ENCODE results near the gene TRIM2. TPM values are rescaled to one million over a fixed set of nuclear protein-coding genes. Genes with fewer than 3 reads are reported as not detected.

Gene TRIM2
- total and polyA plus RNA-seq, 2 donors (not counting 1 experiment from before 2014, with no cell fraction given) = 39.6 to 90.8 TPM

DNA sequence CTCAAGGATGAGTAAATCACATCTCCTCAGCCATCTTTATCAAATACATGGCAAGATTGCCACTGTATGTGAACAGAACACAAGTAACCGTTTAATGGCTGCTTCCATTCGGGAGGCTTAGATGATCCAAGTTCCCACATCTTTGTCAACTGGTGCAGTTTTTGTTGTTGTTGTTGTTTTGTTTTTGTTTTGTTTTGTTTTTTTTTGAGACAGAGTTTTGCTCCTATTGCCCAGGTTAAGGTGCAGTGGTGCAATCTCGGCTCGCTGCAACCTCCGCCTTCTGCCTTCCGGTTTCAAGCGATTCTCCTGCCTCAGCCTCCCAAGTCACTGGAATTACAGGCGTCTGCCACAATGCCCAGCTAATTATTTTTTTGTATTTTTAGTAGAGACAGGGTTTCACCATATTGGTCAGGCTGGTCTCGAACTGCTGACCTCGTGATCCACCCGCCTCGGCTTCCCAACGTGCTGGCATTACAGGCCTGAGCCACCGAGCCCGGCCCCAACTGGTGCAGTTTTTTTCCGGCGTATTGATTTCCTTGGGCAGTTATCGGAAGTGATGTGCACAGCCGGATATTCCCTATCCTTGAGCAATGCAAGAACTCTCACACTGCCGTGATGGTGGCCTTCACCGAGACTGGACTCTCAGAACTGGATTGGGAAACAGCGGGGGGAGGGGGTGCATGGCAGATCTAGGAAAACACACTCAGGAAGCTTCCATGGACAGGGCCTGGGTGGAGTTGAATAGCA lies 29.2 kb upstream of the TRIM2 start:
- Histone ChIP-seq H3K4me1 (ENCODE audit: control insufficient read depth, extremely low read depth, insufficient read depth, low read length) (no peaks in the 10 kb centered on the region), H3K4me3 (replicated peaks in 1 of 4; ENCODE audit: control extremely low read depth in 1 of 4, insufficient read depth in 1 of 4, low read depth in 3 of 4, low read length in 4 of 4) (no peak overlapping the region), H3K9me3 (ENCODE audit: control insufficient read depth, insufficient read depth, low read depth, low read length) (no peaks in the 10 kb centered on the region), H3K36me3 (ENCODE audit: control insufficient read depth, insufficient read depth, low read length) (no peaks in the 10 kb centered on the region), H2AFZ (ENCODE audit: low read length) (no peak overlapping the region), H3K9ac (ENCODE audit: insufficient read depth, low read length) (no peak overlapping the region), H3K27ac (ENCODE audit: insufficient read depth, low read length) (no peak overlapping the region), H3K79me2 (ENCODE audit: control insufficient read depth, insufficient read depth, low read length) (no peaks in the 10 kb centered on the region), H3K4me2 (ENCODE audit: extremely low read depth, insufficient read depth, low read length) (no peak overlapping the region), H3K27me3 (ENCODE audit: control insufficient read depth, insufficient read depth, low read length) (no peaks in the 10 kb centered on the region), H4K20me1 (ENCODE audit: control insufficient read depth, extremely low read depth, insufficient read depth, low read length) (no peaks in the 10 kb centered on the region)
- no peak for DNase-seq (ENCODE audit: low read depth in 2 of 2)
- TF ChIP-seq, protein P1, sequence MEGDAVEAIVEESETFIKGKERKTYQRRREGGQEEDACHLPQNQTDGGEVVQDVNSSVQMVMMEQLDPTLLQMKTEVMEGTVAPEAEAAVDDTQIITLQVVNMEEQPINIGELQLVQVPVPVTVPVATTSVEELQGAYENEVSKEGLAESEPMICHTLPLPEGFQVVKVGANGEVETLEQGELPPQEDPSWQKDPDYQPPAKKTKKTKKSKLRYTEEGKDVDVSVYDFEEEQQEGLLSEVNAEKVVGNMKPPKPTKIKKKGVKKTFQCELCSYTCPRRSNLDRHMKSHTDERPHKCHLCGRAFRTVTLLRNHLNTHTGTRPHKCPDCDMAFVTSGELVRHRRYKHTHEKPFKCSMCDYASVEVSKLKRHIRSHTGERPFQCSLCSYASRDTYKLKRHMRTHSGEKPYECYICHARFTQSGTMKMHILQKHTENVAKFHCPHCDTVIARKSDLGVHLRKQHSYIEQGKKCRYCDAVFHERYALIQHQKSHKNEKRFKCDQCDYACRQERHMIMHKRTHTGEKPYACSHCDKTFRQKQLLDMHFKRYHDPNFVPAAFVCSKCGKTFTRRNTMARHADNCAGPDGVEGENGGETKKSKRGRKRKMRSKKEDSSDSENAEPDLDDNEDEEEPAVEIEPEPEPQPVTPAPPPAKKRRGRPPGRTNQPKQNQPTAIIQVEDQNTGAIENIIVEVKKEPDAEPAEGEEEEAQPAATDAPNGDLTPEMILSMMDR (conservative IDR thresholded peaks at IDR 0.05 in 1 of 2, IDR thresholded peaks at IDR 0.05 in 1 of 2; ENCODE audit: low read depth in 1 of 2, low read length in 2 of 2) = no peak
- TF ChIP-seq EZH2 (IDR thresholded peaks at IDR 0.05; ENCODE audit: low read length, missing control alignments) = no peak

DNA sequence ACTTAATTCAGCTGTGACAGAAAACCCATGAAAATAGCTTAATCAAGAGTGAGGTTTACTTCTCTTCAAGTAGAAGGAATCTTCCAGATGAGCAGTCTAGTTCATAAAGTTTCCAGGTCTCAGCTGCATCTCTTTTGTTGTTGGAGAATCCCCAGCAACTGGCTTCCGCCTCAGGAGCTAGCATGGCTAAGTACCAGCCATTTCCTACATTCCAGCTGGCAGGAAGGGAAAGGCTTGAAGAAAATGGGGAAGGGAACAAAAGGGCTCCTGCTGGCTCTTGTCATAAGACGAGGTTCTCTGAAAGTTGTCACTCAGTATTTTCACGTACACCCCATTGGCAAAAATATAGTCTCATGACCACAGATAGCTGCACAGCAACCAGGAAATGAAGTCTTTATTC lies 27.3 kb upstream of the TRIM2 start:
- no peak overlapping the region for H3K9ac ChIP-seq (ENCODE audit: insufficient read depth, low read length)
- TF ChIP-seq EZH2 (IDR thresholded peaks at IDR 0.05; ENCODE audit: low read length, missing control alignments) = no peak
- TF ChIP-seq, protein P1 (conservative IDR thresholded peaks at IDR 0.05 in 1 of 2, IDR thresholded peaks at IDR 0.05 in 1 of 2; ENCODE audit: low read depth in 1 of 2, low read length in 2 of 2) = no peak
- no peak overlapping the region for H3K4me2 ChIP-seq (ENCODE audit: extremely low read depth, insufficient read depth, low read length)
- DNase-seq (ENCODE audit: low read depth in 2 of 2) = no peak
- H3K27me3 ChIP-seq (ENCODE audit: control insufficient read depth, insufficient read depth, low read length) = no peaks in the 10 kb centered on the region
- H2AFZ ChIP-seq (ENCODE audit: low read length) = no peak overlapping the region
- no peak overlapping the region for H3K4me3 ChIP-seq (replicated peaks in 1 of 4; ENCODE audit: control extremely low read depth in 1 of 4, insufficient read depth in 1 of 4, low read depth in 3 of 4, low read length in 4 of 4)
- H3K79me2 ChIP-seq (ENCODE audit: control insufficient read depth, insufficient read depth, low read length) = no peaks in the 10 kb centered on the region
- H3K4me1 ChIP-seq (ENCODE audit: control insufficient read depth, extremely low read depth, insufficient read depth, low read length) = no peaks in the 10 kb centered on the region
- H3K9me3 ChIP-seq (ENCODE audit: control insufficient read depth, insufficient read depth, low read depth, low read length) = no peaks in the 10 kb centered on the region
- H4K20me1 ChIP-seq (ENCODE audit: control insufficient read depth, extremely low read depth, insufficient read depth, low read length) = no peaks in the 10 kb centered on the region
- H3K27ac ChIP-seq (ENCODE audit: insufficient read depth, low read length) = no peak overlapping the region
- no peaks in the 10 kb centered on the region for H3K36me3 ChIP-seq (ENCODE audit: control insufficient read depth, insufficient read depth, low read length)

DNA sequence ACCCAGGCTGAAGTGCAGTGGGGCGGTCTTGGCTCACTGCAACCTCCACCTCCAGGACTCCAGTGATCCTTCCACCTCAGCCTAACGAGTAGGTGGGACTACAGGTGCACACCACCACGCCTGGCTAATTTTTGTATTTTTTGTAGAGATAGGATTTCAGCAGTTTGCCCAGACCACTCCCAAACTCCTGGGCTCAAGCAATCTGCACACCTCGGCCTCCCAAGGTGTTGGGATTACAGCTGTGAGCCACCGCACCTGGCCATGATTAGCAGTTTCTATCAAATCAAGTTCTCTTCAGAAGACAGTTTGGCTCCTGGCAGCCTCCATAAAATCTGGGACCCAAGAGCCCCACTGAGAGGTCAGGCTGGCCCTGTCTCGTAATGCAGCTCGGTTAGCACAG lies 26.4 kb upstream of the TRIM2 start:
- Histone ChIP-seq H2AFZ (ENCODE audit: low read length) (no peak overlapping the region), H3K79me2 (ENCODE audit: control insufficient read depth, insufficient read depth, low read length) (no peaks in the 10 kb centered on the region), H3K9ac (ENCODE audit: insufficient read depth, low read length) (no peak overlapping the region), H3K4me1 (ENCODE audit: control insufficient read depth, extremely low read depth, insufficient read depth, low read length) (no peaks in the 10 kb centered on the region), H4K20me1 (ENCODE audit: control insufficient read depth, extremely low read depth, insufficient read depth, low read length) (no peaks in the 10 kb centered on the region), H3K4me3 (replicated peaks in 1 of 4; ENCODE audit: control extremely low read depth in 1 of 4, insufficient read depth in 1 of 4, low read depth in 3 of 4, low read length in 4 of 4) (no peak overlapping the region), H3K27me3 (ENCODE audit: control insufficient read depth, insufficient read depth, low read length) (no peaks in the 10 kb centered on the region), H3K36me3 (ENCODE audit: control insufficient read depth, insufficient read depth, low read length) (no peaks in the 10 kb centered on the region), H3K9me3 (ENCODE audit: control insufficient read depth, insufficient read depth, low read depth, low read length) (no peaks in the 10 kb centered on the region), H3K4me2 (ENCODE audit: extremely low read depth, insufficient read depth, low read length) (no peak overlapping the region), H3K27ac (ENCODE audit: insufficient read depth, low read length) (no peak overlapping the region)
- TF ChIP-seq, protein P1 (conservative IDR thresholded peaks at IDR 0.05 in 1 of 2, IDR thresholded peaks at IDR 0.05 in 1 of 2; ENCODE audit: low read depth in 1 of 2, low read length in 2 of 2) = no peak
- TF ChIP-seq EZH2 (IDR thresholded peaks at IDR 0.05; ENCODE audit: low read length, missing control alignments) = no peak
- DNase-seq (ENCODE audit: low read depth in 2 of 2) = no peak
